IPS-18c (cell line): ENCODE measurements around the gene CDH23.

Experiments used
- H3K4me3 ChIP-seq: 2 replicates; pipeline ENCODE4 v1.7.0; 2013; ENCODE audit warnings: low read depth, mild to moderate bottlenecking, low read length, moderate library complexity; ENCODE audit not compliant: insufficient read depth
- H3K9me3 ChIP-seq: one replicate; pipeline ENCODE4 v1.6.1; 2013; ENCODE audit warnings: mild to moderate bottlenecking, low read length, moderate library complexity; ENCODE audit not compliant: control insufficient read depth, insufficient read depth

The CDH23 gene

GRCh38 chr10:71638822-71639719 lies 242.4 kb downstream of the CDH23 start:
- H3K4me3 ChIP-seq = no peak overlapping the region
- no peaks in the 10 kb centered on the region for H3K9me3 ChIP-seq

- no peaks in the 10 kb centered on the region for H3K9me3 ChIP-seq
- no peak overlapping the region for H3K4me3 ChIP-seq
These were observed 243.9 kb downstream of the CDH23 start for GRCh38 chr10:71640607-71641006.

- H3K9me3 ChIP-seq = no peaks in the 10 kb centered on the region
- no peak overlapping the region for H3K4me3 ChIP-seq
These were observed 244.7 kb downstream of the CDH23 start for GRCh38 chr10:71641449-71641848.

- Histone ChIP-seq H3K9me3 (no peaks in the 10 kb centered on the region), H3K4me3 (no peak overlapping the region; the same call in 1 of the 2 replicates)
These were observed 245.3 kb downstream of the CDH23 start for GRCh38 chr10:71641986-71642385.

- Histone ChIP-seq H3K9me3 (no peaks in the 10 kb centered on the region), H3K4me3 (no peak overlapping the region)
These were observed 247.2 kb downstream of the CDH23 start for GRCh38 chr10:71643904-71644303.

GRCh38 chr10:71644307-71645180 lies 247.8 kb downstream of the CDH23 start:
- Histone ChIP-seq H3K4me3 (no peak overlapping the region), H3K9me3 (no peaks in the 10 kb centered on the region)

- no peaks in the 10 kb centered on the region for H3K9me3 ChIP-seq
- H3K4me3 ChIP-seq = no peak overlapping the region
These were observed 248.5 kb downstream of the CDH23 start for GRCh38 chr10:71645185-71645584.

DNA sequence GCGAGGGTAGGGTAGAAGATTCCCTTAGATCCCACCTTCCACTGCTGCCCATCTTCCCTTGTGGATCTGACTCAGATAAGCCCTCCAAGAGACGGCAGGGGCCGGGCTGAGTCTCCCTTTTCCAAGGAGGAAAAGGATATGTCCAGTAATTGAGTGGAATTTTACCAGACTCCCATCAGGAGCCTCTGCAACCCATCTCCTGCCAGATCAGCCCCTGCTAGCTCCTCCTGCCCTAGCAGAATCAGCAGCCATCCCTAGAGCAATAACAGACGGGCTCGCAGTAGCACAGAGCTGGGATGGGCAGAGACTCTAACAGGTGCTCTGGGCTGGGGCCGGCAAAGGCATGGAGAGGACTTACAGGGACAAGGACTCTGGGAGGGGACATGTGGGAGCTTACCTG lies 249.3 kb downstream of the CDH23 start:
- Histone ChIP-seq H3K4me3 (no peak overlapping the region), H3K9me3 (no peaks in the 10 kb centered on the region)

- H3K4me3 ChIP-seq = no peak overlapping the region
- H3K9me3 ChIP-seq = no peaks in the 10 kb centered on the region
These were observed 250.0 kb downstream of the CDH23 start for GRCh38 chr10:71646592-71647292.

DNA sequence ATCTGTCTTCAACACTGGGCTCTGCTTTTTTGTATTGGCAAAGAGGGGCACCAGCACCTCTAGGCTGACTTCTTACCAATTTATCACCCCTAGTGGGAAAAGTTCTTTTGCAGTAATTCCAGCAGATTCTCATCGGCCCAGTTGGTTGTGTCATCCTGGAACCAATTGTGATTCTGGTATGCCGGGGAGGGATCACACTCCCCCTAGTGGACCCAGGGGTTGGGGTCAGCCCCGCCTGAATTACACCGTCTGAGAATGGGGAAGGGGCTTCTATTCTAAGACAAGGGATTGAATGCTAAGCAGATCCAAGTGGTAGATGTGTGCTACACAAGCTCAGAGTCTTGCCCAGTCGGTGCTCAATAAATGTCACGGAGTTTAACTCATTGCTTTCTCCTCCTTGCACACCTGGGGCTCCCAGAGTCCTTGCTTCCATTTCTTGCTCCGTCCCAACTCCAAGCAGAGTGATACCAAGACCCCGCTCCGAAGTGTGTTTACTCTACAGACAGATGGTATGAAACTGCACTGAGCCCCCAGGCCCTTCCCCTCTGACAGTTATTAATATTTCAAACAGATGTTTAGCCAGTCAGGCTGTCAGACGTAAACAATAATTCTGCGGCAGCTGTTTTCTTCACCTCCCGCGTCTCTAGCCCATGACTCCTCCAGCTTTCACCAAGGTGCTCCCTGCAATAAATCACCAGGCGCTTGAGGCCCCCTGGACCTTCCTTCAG lies 251.0 kb downstream of the CDH23 start:
- H3K9me3 ChIP-seq = no peaks in the 10 kb centered on the region
- H3K4me3 ChIP-seq = no peak overlapping the region

- H3K9me3 ChIP-seq = no peaks in the 10 kb centered on the region
- H3K4me3 ChIP-seq = no peak overlapping the region; the same call in 1 of the 2 replicates
These were observed 251.7 kb downstream of the CDH23 start for GRCh38 chr10:71648254-71648932.

GRCh38 chr10:71648933-71649320 lies 252.2 kb downstream of the CDH23 start:
- H3K4me3 ChIP-seq = no peak overlapping the region; the same call in 1 of the 2 replicates
- H3K9me3 ChIP-seq = no peaks in the 10 kb centered on the region

DNA sequence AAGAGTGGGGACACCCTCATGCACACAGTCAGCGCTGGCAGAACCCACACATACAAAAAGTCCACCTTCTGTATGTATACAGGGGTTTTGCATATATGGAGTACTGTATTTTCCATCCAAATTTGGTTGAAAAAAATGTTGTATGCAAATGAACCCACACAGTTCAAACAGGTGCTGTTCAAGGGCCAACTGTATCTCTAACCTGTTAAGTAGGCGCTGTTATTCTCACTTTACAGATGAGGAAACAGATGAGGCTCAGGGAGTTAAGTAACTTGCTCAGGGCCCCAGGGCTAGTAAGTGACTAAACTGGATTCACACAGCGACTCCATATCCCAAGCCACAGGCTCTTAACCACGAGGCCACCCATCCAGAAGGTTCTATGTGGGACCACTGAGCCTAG lies 252.9 kb downstream of the CDH23 start:
- Histone ChIP-seq H3K4me3 (no peak overlapping the region), H3K9me3 (no peaks in the 10 kb centered on the region)

DNA sequence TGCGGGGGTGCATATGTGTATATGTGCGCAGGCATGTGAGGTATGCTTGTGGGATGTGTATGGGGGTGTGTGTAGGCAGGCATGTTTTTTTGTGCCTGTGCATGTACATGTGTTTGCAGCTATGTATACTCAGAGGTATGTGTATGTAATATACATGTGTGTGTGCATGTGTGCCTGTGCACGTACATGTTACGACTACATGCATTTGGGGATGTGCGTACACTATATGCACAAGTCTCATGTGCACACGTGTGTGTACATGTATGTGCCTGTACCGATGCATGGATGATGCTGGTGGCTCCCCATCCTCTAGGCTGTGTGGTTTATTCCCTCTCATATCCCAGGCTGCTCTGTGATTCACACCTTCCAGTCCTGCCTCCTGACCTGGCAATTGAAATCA lies 253.7 kb downstream of the CDH23 start:
- H3K9me3 ChIP-seq = no peaks in the 10 kb centered on the region
- no peak overlapping the region for H3K4me3 ChIP-seq

DNA sequence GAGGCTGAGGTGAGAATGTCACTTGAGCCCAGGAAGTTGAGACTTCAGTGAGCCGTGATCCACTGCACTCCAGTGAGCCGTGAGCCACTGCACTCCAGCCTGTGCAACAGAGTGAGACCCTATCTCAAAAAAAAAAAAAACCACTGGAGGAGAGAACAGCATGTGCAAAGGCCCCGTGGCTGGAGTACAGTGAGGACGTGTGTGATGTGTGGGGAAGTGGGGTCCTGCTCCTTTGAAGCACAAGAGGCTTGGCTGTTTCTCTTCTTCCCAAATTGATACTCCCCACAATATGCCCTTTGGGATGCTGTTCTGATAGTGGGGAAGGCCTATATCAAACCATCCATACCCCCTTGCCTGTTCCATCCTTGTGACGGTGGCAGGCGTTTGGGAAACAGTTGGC lies 254.7 kb downstream of the CDH23 start:
- Histone ChIP-seq H3K9me3 (no peaks in the 10 kb centered on the region), H3K4me3 (no peak overlapping the region)

- Histone ChIP-seq H3K4me3 (no peak overlapping the region), H3K9me3 (no peaks in the 10 kb centered on the region)
These were observed 255.2 kb downstream of the CDH23 start for GRCh38 chr10:71651928-71652327.
